Urinary bladder (tissue), 4 donors: ENCODE results near the gene NT5C. TPM values are rescaled to one million over a fixed set of nuclear protein-coding genes. Genes with fewer than 3 reads are reported as not detected.
"Not testable (repeated sequence)": the region's sequence is repeated elsewhere in the genome, so short reads cannot be mapped to it uniquely, and the experiment has no call there.

Source experiments
- DNase-seq: peaks from one replicate; pipeline ENCODE4 v3.0.0-alpha.2; 2015; ENCODE audit errors: extremely low spot score
- H3K27ac ChIP-seq: one replicate; pipeline ENCODE4 v1.5.1; 2013; ENCODE audit warnings: low read depth, mild to moderate bottlenecking, moderate library complexity
- H3K36me3 ChIP-seq: one replicate; pipeline ENCODE4 v1.6.1; 2013; ENCODE audit warnings: mild to moderate bottlenecking, moderate library complexity; ENCODE audit not compliant: insufficient read depth
- H3K4me1 ChIP-seq: one replicate; pipeline ENCODE4 v1.6.1; 2013; ENCODE audit warnings: mild to moderate bottlenecking, moderate library complexity; ENCODE audit not compliant: insufficient read depth
- H3K4me3 ChIP-seq: one replicate; pipeline ENCODE4 v1.5.1; 2013; ENCODE audit warnings: low read depth, low read length
- WGBS: extraction: QIAGEN DNeasy Blood & Tissue Kit; methylation state at CpG from one replicate; pipeline ENCODE4 v1.1.7; 2013; 5-methylcytosine and 5-hydroxymethylcytosine counted together
- polyA plus RNA-seq: library from polyadenylated mRNA; stranded (reverse); fragments of 200-250 nt; gene quantifications from one replicate; pipeline ENCODE4 v1.2.3, GENCODE V29; 2013
- total RNA-seq: library from RNA; depleted of rRNA; stranded (reverse); fragments of >200 nt; gene quantifications from one replicate; pipeline ENCODE4 v1.2.3, GENCODE V29; 2014
- donor health status: healthy with polysubstance abuse.
- donor health status: healthy.

Gene NT5C
- total and polyA plus RNA-seq, 2 donors = 29.8 to 82.1 TPM

DNA sequence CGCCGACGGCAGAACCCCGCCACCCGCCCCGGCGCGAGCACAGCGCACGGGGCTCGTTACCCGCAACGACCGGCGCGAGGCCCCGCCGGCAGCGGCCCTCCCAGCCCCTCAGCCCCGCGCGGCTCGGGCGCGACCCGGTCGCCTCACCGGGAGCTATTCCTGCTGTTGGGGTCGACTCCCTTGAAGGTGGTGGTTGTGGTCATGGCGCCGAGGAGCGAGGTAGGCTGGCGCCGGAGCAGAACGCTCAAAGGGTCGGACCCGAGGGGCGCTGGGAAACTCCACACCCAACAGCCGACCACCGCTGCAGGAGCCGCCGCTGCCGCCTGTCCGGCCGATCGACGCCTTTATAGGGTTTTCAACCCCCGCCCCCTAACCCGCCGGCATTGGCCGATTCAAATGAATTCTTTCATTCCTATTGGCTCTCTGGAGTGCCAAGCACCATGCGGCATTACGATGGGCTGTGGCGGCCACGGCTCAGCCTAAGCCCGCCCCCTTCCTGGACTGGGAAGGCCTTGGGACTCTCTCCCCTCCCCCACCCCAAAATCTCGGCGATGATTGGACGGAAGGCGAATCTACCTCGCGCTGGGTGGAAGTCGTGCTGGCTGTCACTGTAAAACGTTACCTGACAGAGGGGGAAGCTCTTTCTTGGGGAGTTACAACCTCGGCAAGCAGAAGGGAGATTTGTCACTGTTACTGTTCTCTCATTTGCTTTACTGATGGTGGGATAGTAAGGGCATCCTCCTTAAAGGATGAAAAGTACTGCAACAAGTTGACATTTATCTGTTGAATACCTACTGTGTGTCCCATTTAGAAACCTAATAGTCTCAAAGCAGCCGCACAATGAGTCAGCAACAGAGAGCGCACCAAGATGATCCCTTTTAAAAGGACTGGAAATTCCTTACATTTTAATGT, 22.9 kb upstream of the NT5C start, which contains the start of gene JPT1:
JPT1 (minus strand) TSS at position 318 of the 912 bp plus-strand sequence; CDS start at position 203, 115 bp downstream.
- peak within 1 kb of the TSS; percentile 55 for H3K27ac ChIP-seq
- 2% methylated on average over 67 of the region's 67 CpGs for WGBS
- H3K4me3 ChIP-seq = peak within 1 kb of the TSS; percentile 74
- H3K4me1 ChIP-seq = no peaks in the 10 kb centered on the region
- DNase-seq = peak; percentile 97
- no peaks in the 10 kb centered on the region for H3K36me3 ChIP-seq

DNA sequence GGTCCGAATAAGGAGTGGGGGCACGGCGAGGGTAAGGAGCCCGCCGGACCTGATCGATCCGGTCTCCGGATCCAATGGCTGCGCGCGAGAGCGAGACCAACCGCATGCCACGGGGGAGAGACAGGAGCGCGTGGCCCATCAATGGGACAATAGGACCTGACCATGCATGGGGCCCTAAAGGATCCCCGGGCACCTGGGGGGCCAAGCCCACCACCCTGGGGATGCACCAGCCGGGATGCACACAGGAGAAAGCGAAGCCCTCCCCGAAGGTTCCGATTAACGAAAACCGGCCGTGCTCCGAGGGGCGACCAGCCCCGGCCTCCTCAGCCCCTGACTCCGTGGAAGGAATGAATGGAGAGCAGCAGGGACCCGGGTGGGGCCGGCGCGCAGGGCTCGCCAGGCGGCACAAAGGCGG, 22.2 kb upstream of the NT5C start:
- Histone ChIP-seq H3K36me3 (no peaks in the 10 kb centered on the region), H3K4me3 (peak overlapping the region; percentile 74), H3K4me1 (no peaks in the 10 kb centered on the region), H3K27ac (no peak overlapping the region)
- no peak for DNase-seq
- WGBS = under 1% methylated on average over 35 of the region's 35 CpGs

DNA sequence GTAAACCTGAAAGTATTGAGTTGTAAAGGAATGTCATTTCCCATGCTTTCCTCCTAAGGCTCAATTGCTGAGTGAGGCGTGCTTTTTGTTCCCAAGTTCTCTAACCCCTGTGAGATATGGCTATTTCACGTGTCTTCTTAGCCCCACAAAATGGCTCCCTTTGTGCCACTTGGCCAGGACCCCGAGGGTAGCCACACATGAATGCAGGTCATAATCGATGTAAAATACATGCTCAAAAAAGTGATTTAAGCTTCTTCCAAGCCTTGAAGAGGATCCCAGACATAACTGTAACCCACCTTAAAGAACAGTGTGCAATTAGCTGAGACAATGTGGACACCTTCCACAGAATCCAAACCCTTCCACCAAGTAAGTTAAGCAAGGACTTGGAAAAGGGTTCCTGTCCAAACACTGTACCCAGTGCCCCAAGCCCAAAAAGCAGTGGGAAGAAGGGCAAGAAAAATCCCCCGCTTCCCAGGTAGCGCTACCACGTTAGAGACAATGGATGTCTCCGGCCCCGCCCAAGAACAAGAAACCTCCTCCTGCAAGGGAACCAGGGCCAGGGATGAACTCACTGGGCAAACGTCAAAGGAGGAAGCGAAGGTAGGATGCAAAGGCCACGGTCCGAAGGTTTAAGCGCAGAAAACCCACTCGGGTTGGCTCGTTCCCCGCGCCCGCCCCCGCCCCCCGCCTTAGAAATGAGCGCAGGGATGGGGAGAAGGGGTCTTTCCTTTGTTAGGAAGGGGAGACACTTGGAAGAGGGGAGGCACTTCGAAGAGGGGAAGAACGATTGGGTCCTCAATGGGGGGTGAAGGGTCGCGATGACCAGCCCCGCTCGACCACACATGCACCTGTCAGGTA, 21.6 kb upstream of the NT5C start:
- H3K27ac ChIP-seq = no peak overlapping the region
- 5% methylated on average over 28 of the region's 28 CpGs for WGBS
- no peak for DNase-seq
- no peaks in the 10 kb centered on the region for H3K4me1 ChIP-seq
- H3K36me3 ChIP-seq = no peaks in the 10 kb centered on the region
- peak overlapping the region; percentile 74 for H3K4me3 ChIP-seq

DNA sequence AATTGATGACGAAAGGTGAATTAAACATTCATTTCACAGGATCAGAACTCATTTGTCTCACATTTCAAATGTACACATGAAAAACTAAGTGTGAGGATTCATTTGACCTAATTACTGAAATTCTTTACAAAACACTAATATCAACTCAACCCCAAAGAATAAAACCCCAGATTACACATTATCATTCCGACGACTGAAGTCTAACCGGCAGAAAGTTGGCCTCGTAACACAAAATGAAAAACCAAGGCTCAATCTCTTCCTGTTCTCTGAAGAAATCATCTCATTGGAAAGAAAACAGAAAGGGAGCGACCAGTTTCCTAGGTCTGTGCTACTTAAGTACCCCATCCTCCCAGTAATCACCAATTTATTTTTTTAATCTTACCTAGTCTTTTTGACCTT, 21.0 kb upstream of the NT5C start:
- WGBS = 86% methylated on average over 6 of the region's 6 CpGs
- no peak for DNase-seq
- no peaks in the 10 kb centered on the region for H3K4me1 ChIP-seq
- no peak overlapping the region for H3K27ac ChIP-seq
- H3K4me3 ChIP-seq = no peak overlapping the region
- H3K36me3 ChIP-seq = no peaks in the 10 kb centered on the region

DNA sequence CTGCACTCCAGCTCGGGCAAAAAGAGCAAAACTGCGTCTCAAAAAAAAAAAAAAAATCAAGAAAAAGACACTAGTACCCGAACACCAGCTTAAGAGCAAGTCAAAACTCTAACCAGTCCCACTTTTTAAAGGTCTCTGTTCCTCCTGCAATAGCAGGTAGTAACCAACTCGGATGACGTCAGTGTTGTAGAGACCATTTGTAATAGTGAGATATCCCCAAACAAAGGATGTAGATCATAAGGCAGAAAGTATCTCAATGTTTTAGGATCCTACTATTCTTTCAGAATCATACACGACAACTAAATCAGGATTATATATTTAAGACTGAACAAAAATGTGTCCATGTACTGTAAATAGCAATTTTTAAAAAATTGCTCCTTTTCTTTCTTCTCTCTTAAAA, 20.4 kb upstream of the NT5C start:
- no peak overlapping the region for H3K4me3 ChIP-seq
- no peak overlapping the region for H3K27ac ChIP-seq
- no peak for DNase-seq
- H3K4me1 ChIP-seq = no peaks in the 10 kb centered on the region
- WGBS = 88% methylated on average over 6 of the region's 6 CpGs
- H3K36me3 ChIP-seq = no peaks in the 10 kb centered on the region

DNA sequence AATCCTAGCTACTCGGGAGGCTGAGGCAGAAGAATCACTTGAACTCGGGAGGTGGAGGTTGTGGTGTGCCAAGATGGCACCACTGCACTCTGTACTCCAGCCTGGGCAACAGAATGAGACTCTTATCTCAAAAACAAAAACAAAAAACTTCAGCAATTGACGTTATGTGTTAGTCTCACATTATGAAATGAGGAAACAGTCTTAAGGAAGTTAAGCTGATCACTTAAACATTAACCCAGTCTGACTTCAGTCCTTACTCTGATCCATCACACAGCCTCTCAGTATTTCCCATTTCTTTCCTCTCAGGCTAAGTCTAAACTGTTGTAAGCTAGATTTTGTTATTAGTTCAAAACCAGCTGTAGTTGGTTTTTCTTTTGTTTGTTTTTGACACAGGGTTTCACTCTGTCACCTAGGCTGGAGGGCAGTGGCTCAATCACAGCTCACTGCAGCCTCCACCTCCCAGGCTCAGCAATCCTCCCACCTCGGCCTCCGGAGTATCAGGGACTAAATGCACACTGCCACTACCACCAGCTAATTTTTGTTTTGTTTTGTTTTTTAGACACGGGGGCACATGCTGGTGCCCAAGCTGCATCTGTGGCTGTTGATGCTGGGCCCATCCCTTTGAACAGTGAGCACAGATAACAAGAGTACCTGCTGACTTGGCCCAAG, 16.5 kb upstream of the NT5C start:
- WGBS = 85% methylated on average over 6 of the region's 6 CpGs
- H3K4me1 ChIP-seq = no peaks in the 10 kb centered on the region
- DNase-seq = no peak
- H3K36me3 ChIP-seq = no peaks in the 10 kb centered on the region
- no peak overlapping the region for H3K4me3 ChIP-seq
- no peak overlapping the region for H3K27ac ChIP-seq

DNA sequence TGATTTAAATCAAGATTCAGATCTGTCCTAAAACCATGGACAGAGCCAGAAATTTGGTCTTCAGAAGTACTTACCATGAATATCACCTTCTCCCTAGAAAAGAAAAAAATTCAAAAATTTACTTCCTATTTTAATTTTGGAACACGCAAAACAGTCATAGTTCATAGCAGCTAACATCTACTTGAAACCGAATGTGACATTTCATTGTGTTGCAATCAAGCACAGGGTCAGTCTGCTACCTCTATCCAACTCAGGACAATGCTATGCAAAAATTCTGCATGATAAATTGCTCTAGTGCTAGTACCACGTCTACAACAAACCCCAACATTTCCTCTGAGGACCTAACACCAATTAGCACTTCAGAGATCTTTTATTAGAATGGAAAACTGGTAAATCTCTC, 15.1 kb upstream of the NT5C start:
- WGBS = 88% methylated on average over 3 of the region's 3 CpGs
- no peak for DNase-seq
- no peak overlapping the region for H3K27ac ChIP-seq
- H3K4me3 ChIP-seq = no peak overlapping the region
- no peaks in the 10 kb centered on the region for H3K36me3 ChIP-seq
- H3K4me1 ChIP-seq = no peaks in the 10 kb centered on the region

DNA sequence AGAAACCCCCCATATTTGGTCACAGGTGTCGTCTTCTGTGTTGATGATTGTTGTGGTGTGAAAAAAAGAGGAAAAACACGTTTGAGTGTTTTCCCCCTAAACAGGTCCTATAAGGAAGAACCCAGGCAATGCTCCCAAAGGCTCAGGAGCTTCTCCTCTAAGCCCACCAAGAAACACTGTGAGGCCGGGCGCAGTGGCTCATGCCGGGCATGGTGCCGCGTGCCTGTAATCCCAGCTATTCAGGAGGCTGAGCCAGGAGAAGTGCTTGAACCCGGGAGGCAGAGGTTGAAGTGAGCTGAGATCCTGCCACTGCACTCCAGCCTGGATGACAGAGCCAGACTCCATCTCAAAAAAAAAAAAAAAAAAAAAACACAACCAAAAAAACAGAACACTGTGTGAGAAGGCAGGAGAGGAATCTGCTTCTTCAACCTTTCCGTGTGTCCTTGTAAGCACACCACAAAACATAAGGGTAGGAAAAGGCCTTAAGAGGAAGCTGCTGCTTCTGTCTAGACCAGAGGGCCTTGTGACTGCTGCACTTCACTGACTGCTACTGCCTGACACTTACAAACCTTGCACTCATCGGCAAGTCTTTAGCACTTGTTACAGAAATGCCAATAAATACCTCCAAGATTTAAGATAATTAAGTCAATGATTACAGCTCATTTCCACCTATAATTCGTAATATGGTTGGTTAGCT, 13.4 kb upstream of the NT5C start:
- no peaks in the 10 kb centered on the region for H3K36me3 ChIP-seq
- no peak overlapping the region for H3K4me3 ChIP-seq
- H3K27ac ChIP-seq = no peak overlapping the region
- DNase-seq = no peak
- WGBS = 90% methylated on average over 11 of the region's 11 CpGs
- no peaks in the 10 kb centered on the region for H3K4me1 ChIP-seq

DNA sequence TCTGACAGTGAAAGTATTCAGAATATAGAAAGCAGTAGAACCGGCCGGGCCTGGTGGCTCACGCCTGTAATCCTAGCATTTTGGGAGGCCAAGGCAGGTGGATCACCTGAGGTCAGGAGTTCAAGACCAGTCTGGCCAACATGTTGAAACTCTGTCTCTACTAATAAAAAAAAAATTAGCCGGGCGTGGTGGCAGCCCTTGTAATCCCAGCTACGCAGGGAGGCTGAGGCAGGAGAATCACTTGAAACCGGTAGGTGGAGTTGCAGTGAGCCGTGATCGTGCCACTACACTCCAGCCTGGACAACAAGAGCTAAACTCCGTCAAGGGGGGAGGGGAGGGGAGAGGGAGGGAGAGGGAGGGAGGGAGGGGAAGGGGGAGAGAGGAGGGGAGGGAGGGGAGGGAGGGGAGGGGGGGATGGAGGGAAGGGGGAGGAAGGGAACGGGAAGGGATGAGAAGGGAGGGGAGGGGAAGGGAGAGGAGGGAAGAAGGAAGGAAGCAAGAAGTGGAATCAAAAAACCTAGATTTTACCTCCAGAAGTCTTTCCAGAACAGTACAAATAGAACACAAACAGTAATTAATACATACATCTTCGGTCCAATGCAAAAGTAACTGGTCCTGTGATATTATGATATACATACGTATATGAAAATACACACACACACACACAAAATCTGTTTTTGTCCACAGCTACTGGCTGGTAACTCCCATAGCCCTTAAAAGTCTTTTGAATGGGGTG, 10.9 kb upstream of the NT5C start:
- WGBS = 80% methylated on average over 13 of the region's 13 CpGs
- DNase-seq = no peak
- H3K4me3 ChIP-seq = no peak overlapping the region
- no peaks in the 10 kb centered on the region for H3K4me1 ChIP-seq
- no peak overlapping the region for H3K27ac ChIP-seq
- H3K36me3 ChIP-seq = no peaks in the 10 kb centered on the region

DNA sequence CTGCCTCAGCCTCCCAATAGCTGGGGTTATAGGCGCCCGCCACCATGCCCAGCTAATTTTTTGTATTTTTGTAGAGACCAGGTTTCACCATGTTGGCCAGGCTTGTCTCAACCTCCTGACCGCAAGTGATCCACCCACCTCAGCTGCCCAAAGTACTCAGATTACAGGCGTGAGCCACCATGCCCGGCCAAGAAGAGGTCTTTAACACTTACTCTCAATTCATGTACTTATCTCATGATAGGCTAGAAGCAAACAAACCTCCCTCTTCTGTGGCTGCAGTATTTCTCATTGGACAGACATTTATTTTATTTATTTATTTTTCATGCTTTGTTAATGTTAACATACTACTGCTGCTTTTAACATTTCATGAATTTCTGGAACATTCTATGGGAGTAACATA, 7.0 kb upstream of the NT5C start:
- 94% methylated on average over 5 of the region's 5 CpGs for WGBS
- no peak overlapping the region for H3K27ac ChIP-seq
- H3K4me3 ChIP-seq = no peak overlapping the region
- H3K4me1 ChIP-seq = peaks cover 2% of the 10 kb centered on the region
- no peaks in the 10 kb centered on the region for H3K36me3 ChIP-seq
- no peak for DNase-seq

DNA sequence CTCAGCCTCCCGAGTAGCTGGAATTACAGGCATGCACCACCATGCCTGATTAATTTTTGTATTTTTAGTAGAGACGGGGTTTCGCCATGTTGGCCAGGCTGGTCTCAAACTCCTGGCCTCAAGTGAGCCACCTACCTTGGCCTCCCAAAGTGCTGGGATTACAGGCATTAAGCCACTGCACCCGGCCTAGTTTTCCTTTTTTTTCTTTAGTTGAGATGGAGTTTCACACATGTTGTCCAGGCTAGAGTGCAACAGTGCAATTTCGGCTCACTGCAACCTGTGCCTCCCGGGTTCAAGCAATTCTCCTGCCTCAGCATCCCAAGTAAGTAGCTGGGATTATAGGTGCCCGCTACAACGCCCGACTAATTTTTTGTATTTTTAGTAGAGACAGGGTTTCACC, 6.2 kb upstream of the NT5C start:
- H3K36me3 ChIP-seq, H3K27ac ChIP-seq, H3K4me3 ChIP-seq, DNase-seq, H3K4me1 ChIP-seq: not testable (repeated sequence)
- WGBS = 93% methylated on average over 9 of the region's 9 CpGs

DNA sequence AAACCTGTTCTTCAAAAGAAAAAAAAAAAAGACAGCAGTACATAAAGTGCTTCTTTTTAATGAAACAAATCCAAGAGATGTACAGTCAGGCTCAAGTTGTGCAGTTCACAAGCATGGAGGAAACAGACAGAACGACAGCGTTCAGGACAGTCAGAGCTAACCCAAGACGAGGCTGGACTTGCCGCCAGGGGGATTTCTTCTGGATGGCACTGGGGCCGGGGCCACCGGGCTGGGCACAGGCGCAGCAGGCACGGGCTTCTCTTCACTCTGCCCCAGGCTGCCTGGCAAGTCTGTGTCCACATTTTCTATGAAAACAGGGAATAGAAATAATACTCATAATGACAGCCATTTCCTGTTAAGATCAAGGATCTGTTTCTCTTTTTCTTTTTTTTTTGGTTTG, 4.4 kb upstream of the NT5C start:
- no peak overlapping the region for H3K27ac ChIP-seq
- WGBS = 89% methylated on average over 8 of the region's 8 CpGs
- H3K4me1 ChIP-seq = peaks cover 2% of the 10 kb centered on the region
- no peak for DNase-seq
- H3K36me3 ChIP-seq = no peaks in the 10 kb centered on the region
- H3K4me3 ChIP-seq = no peak overlapping the region
